Nephron progenitor cell (in vitro differentiated cells): Measurements from ENCODE around the gene IGLL1.
A peak's percentile ranks its signal among the peaks of the same experiment; 100 is the strongest.

Experiments
- DNase-seq: peaks from one replicate; pipeline ENCODE4 v3.0.0; 2021
- H3K27ac Mint-ChIP-seq: 2 replicates; pipeline ENCODE4 v1.8.0; 2021; ENCODE audit warnings: mild to moderate bottlenecking, moderate library complexity, mixed read lengths
- H3K27me3 Mint-ChIP-seq: 2 replicates; pipeline ENCODE4 v1.8.0; 2021; ENCODE audit warnings: mild to moderate bottlenecking, low read depth, mixed read lengths; ENCODE audit not compliant: poor library complexity
- H3K36me3 Mint-ChIP-seq: 2 replicates; pipeline ENCODE4 v1.8.0; 2021; ENCODE audit warnings: low read depth, mixed read lengths
- H3K4me1 Mint-ChIP-seq: 2 replicates; pipeline ENCODE4 v1.8.0; 2021; ENCODE audit warnings: mixed read lengths
- H3K4me3 Mint-ChIP-seq: 2 replicates; pipeline ENCODE4 v1.8.0; 2021; ENCODE audit warnings: mild to moderate bottlenecking, moderate library complexity, mixed read lengths
- H3K9me3 Mint-ChIP-seq: 2 replicates; pipeline ENCODE4 v1.8.0; 2021; ENCODE audit warnings: mild to moderate bottlenecking, moderate library complexity, mixed read lengths
- TF ChIP-seq, protein P1 (sequence below): fragments of 200-600 bp; sonication (generic); IDR thresholded peaks from 2 replicates; pipeline ENCODE4 v1.5.0; 2021; ENCODE audit warnings: antibody characterized with exemption

Gene IGLL1

DNA sequence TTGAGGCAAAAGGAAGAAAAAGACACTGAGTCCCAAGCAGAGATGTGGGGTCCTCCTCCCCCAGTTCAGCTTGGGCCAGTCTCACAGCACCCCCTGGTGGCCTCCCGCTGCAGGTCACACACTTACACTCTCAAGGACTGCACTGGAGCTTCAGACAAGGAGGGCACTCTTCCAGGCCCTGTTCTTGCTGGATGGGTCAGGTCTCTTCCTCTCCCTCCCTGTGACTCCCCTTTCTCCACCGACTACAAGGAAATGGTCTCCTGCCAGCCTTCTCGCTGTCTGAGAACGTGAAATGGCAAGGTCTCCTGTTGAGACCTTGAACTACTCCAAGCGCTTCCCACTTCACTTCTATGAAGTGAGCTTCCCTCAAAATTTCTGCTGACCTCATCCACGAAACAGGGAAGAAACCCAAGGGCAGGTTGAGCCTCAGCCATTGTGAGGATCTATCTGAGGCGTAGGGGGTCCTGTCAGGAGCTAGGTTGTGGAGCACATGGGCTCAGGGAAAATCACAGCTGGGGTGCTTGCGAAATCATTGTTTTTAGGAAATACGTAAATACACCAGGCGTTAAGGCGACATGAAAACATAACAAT lies 11.2 kb upstream of the IGLL1 start:
- Mint-ChIP-seq H3K27ac (no peak overlapping the region), H3K4me1 (peaks cover 29% of the 10 kb centered on the region), H3K4me3 (no peak overlapping the region), H3K9me3 (peaks cover 11% of the 10 kb centered on the region), H3K27me3 (peaks cover 31% of the 10 kb centered on the region), H3K36me3 (peaks cover 9% of the 10 kb centered on the region)
- TF ChIP-seq, protein P1, sequence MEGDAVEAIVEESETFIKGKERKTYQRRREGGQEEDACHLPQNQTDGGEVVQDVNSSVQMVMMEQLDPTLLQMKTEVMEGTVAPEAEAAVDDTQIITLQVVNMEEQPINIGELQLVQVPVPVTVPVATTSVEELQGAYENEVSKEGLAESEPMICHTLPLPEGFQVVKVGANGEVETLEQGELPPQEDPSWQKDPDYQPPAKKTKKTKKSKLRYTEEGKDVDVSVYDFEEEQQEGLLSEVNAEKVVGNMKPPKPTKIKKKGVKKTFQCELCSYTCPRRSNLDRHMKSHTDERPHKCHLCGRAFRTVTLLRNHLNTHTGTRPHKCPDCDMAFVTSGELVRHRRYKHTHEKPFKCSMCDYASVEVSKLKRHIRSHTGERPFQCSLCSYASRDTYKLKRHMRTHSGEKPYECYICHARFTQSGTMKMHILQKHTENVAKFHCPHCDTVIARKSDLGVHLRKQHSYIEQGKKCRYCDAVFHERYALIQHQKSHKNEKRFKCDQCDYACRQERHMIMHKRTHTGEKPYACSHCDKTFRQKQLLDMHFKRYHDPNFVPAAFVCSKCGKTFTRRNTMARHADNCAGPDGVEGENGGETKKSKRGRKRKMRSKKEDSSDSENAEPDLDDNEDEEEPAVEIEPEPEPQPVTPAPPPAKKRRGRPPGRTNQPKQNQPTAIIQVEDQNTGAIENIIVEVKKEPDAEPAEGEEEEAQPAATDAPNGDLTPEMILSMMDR = peak; percentile 95
- DNase-seq = peak; percentile 87

- TF ChIP-seq, protein P1 = no peak
- Mint-ChIP-seq H3K27ac (no peak overlapping the region), H3K4me1 (peaks cover 16% of the 10 kb centered on the region), H3K27me3 (peaks cover 4% of the 10 kb centered on the region), H3K9me3 (peaks cover 4% of the 10 kb centered on the region), H3K36me3 (no peaks in the 10 kb centered on the region), H3K4me3 (no peak overlapping the region)
- DNase-seq = no peak
Observed at GRCh38 chr22:23583836-23584235, 3.7 kb upstream of the IGLL1 start.

- Mint-ChIP-seq H3K4me1 (peaks cover 12% of the 10 kb centered on the region), H3K9me3 (peaks cover 4% of the 10 kb centered on the region), H3K27ac (no peak overlapping the region), H3K36me3 (no peaks in the 10 kb centered on the region), H3K4me3 (no peak overlapping the region), H3K27me3 (peaks cover 4% of the 10 kb centered on the region)
- TF ChIP-seq, protein P1 = no peak
- no peak for DNase-seq
Observed at GRCh38 chr22:23583153-23583552, 3.1 kb upstream of the IGLL1 start.

DNA sequence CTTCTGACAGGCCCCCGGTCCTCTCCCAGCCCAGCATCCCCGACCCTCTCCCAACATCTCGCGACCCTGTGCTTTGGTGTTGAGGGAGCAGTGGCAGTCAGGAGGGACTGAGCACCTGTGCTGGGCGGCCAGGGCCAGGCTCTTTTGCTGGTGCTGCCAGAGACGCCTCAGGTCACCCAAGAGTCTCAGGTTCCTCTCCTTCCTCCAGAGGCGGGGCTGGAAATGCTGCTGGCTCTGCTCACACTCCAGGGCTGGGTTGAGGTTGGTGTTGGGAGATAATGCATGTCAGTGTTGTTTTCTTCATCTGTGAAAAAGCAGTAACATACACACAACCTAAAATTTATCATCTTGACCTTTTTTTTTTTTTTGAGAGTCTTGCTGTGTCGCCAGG lies 1.2 kb upstream of the IGLL1 start:
- Mint-ChIP-seq H3K4me3 (no peak overlapping the region), H3K9me3 (peaks cover 4% of the 10 kb centered on the region), H3K27ac (no peak overlapping the region), H3K27me3 (peaks cover 6% of the 10 kb centered on the region), H3K4me1 (peaks cover 19% of the 10 kb centered on the region), H3K36me3 (no peaks in the 10 kb centered on the region)
- no peak for DNase-seq
- TF ChIP-seq, protein P1 = no peak

- Mint-ChIP-seq H3K9me3 (no peaks in the 10 kb centered on the region), H3K4me3 (no peak overlapping the region), H3K4me1 (peaks cover 24% of the 10 kb centered on the region), H3K36me3 (no peaks in the 10 kb centered on the region), H3K27ac (no peak overlapping the region), H3K27me3 (peaks cover 6% of the 10 kb centered on the region)
- no peak for DNase-seq
- TF ChIP-seq, protein P1 = no peak
Observed at GRCh38 chr22:23580576-23581259, 628 bp upstream of the IGLL1 start.

DNA sequence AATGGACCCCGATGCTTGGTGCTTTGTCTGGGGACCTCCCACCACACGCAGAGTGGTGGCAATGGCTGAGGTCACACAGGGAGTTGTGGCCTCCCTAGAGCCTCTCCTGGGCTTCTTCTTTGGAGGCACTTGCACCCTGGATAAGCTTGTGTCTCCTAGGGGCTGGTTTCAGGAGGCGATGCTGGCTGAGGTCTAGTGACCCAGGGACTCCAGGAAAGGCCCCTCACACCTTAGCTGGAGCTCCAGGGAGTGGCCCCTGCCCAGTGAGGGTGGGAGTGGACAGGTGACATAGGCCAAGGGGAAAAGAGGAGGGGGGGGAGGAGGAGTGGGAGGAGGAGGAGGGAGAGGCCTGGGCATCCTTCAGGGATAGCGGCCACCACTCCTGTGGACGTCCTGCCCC lies 810 bp downstream of the IGLL1 start:
- no peak overlapping the region for H3K4me3 Mint-ChIP-seq
- H3K27me3 Mint-ChIP-seq = peaks cover 6% of the 10 kb centered on the region
- H3K36me3 Mint-ChIP-seq = no peaks in the 10 kb centered on the region
- H3K27ac Mint-ChIP-seq = no peak overlapping the region
- TF ChIP-seq, protein P1 = no peak
- peaks cover 30% of the 10 kb centered on the region for H3K4me1 Mint-ChIP-seq
- DNase-seq = no peak
- H3K9me3 Mint-ChIP-seq = no peaks in the 10 kb centered on the region
